Measurements from ENCODE around the gene KRTAP12-1. TPM values are rescaled to one million over a fixed set of nuclear protein-coding genes. Genes with fewer than 3 reads are reported as not detected.
"Not testable (repeated sequence)": the region's sequence is repeated elsewhere in the genome, so short reads cannot be mapped to it uniquely, and the experiment has no call there.

The KRTAP12-1 gene
- total and polyA plus RNA-seq, 4 donors, result not detected

- TF ChIP-seq CTCF (IDR thresholded peaks at IDR 0.05; ENCODE audit: control extremely low read depth, extremely low read depth), result no peak
- H3K4me1 ChIP-seq (ENCODE audit: control insufficient read depth in 5 of 5, insufficient read depth in 5 of 5, low read length in 5 of 5), result no peaks in the 10 kb centered on the region
- DNase-seq (no peak), ATAC-seq (ENCODE audit: insufficient read depth, low FRiP score) (no peak)
- H3K4me3 ChIP-seq, result no peak overlapping the region
- H3K36me3 ChIP-seq (ENCODE audit: control insufficient read depth in 4 of 4, insufficient read depth in 4 of 4, low read length in 4 of 4), result no peaks in the 10 kb centered on the region
- peaks cover 0 to 17% (median 2%) of the 10 kb centered on the region in 3 donors for H3K27me3 ChIP-seq (ENCODE audit: control insufficient read depth in 3 of 3, insufficient read depth in 3 of 3, low read length in 2 of 3)
- H3K27ac ChIP-seq (ENCODE audit: low read depth in 1 of 2, low read length in 1 of 2), result no peak overlapping the region
- H3K9ac ChIP-seq (ENCODE audit: insufficient read depth in 1 of 2, low read length in 2 of 2), result no peak overlapping the region
- 49 to 50% methylated on average over 2 of the region's 2 CpGs for whole genome bisulfite sequencing, 2 donors
- H3K9me3 ChIP-seq (ENCODE audit: control insufficient read depth in 4 of 4, insufficient read depth in 3 of 4, low read length in 3 of 4), result peaks cover 0 to 10% (median 4%) of the 10 kb centered on the region in 4 donors
Measured at GRCh38 chr21:44692798-44693512, 11.0 kb upstream of the KRTAP12-1 start.

DNA sequence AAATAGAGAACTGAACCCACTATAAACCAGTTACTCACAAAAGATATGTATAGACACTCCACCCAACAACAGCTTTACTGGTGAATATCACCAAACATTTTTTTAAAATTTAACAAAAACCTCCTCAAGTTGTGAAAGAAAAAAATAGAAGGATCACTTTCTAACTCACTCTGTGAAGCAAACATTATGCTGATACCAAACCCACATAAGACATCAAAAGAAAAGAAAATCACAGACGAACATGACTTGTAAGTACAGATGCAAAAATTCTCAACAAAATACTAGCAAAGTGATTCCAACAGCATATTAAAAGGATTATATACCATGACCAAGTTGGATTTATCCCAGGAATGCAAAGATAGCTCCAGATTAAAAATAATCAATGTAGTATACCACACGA is 9.7 kb upstream of the KRTAP12-1 start:
- no peak for ATAC-seq (ENCODE audit: insufficient read depth, low FRiP score)
- WGBS, 2 donors, result 80 to 83% methylated on average over 2 of the region's 2 CpGs
- H3K27me3 ChIP-seq (ENCODE audit: control insufficient read depth in 3 of 3, insufficient read depth in 3 of 3, low read length in 2 of 3), result peaks cover 0 to 18% (median 7%) of the 10 kb centered on the region in 3 donors

DNA sequence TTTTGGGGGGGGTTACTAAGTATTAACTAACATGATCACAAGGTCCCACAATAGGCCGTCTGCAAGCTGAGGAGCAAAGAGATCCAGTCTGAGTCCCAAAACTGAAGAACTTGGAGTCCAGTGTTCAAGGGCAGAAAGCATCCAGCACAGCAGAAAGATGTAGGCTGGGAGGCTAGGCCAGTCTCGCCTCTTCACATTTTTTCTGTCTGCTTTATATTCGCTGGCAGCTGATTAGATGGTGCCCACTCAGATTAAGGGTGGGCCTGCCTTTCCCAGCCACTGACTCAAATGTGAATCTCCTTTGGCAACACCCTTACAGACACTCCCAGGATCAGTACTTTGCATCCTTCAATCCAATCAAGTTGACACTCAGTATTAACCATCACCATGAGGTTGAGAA is 7.8 kb upstream of the KRTAP12-1 start:
- DNase-seq; H3K36me3 ChIP-seq (ENCODE audit: control insufficient read depth in 4 of 4, insufficient read depth in 4 of 4, low read length in 4 of 4); H3K4me3 ChIP-seq; ATAC-seq (ENCODE audit: insufficient read depth, low FRiP score); H3K4me1 ChIP-seq (ENCODE audit: control insufficient read depth in 5 of 5, insufficient read depth in 5 of 5, low read length in 5 of 5); H3K9me3 ChIP-seq (ENCODE audit: control insufficient read depth in 4 of 4, insufficient read depth in 3 of 4, low read length in 3 of 4); H3K27ac ChIP-seq (ENCODE audit: low read depth in 1 of 2, low read length in 1 of 2); H3K9ac ChIP-seq (ENCODE audit: insufficient read depth in 1 of 2, low read length in 2 of 2): not testable (repeated sequence)
- 82 to 91% methylated on average over 3 of the region's 3 CpGs for WGBS, 2 donors
- H3K27me3 ChIP-seq (ENCODE audit: control insufficient read depth in 3 of 3, insufficient read depth in 3 of 3, low read length in 2 of 3), result peaks cover 0 to 18% (median 10%) of the 10 kb centered on the region in 3 donors

More for the DNA sequence above, 9.7 kb upstream of the KRTAP12-1 start:
- TF ChIP-seq CTCF (IDR thresholded peaks at IDR 0.05; ENCODE audit: control extremely low read depth, extremely low read depth), result no peak
- H3K9me3 ChIP-seq (ENCODE audit: control insufficient read depth in 4 of 4, insufficient read depth in 3 of 4, low read length in 3 of 4), result peaks cover 0 to 5% (median 3%) of the 10 kb centered on the region in 4 donors
- no peak overlapping the region for H3K4me3 ChIP-seq
- H3K4me1 ChIP-seq (ENCODE audit: control insufficient read depth in 5 of 5, insufficient read depth in 5 of 5, low read length in 5 of 5), result no peaks in the 10 kb centered on the region
- no peaks in the 10 kb centered on the region for H3K36me3 ChIP-seq (ENCODE audit: control insufficient read depth in 4 of 4, insufficient read depth in 4 of 4, low read length in 4 of 4)
- H3K9ac ChIP-seq (ENCODE audit: insufficient read depth in 1 of 2, low read length in 2 of 2), result no peak overlapping the region
- H3K27ac ChIP-seq (ENCODE audit: low read depth in 1 of 2, low read length in 1 of 2), result no peak overlapping the region
- no peak for DNase-seq

GRCh38 chr21:44687671-44688070 is 5.7 kb upstream of the KRTAP12-1 start:
- 62 to 75% methylated on average over 11 of the region's 11 CpGs for WGBS, 2 donors
- Histone ChIP-seq H3K27me3 (ENCODE audit: control insufficient read depth in 3 of 3, insufficient read depth in 3 of 3, low read length in 2 of 3) (peaks cover 0 to 18% (median 10%) of the 10 kb centered on the region in 3 donors), H3K36me3 (ENCODE audit: control insufficient read depth in 4 of 4, insufficient read depth in 4 of 4, low read length in 4 of 4) (no peaks in the 10 kb centered on the region), H3K27ac (ENCODE audit: low read depth in 1 of 2, low read length in 1 of 2) (no peak overlapping the region), H3K4me1 (ENCODE audit: control insufficient read depth in 5 of 5, insufficient read depth in 5 of 5, low read length in 5 of 5) (no peaks in the 10 kb centered on the region), H3K4me3 (no peak overlapping the region), H3K9ac (ENCODE audit: insufficient read depth in 1 of 2, low read length in 2 of 2) (no peak overlapping the region), H3K9me3 (ENCODE audit: control insufficient read depth in 4 of 4, insufficient read depth in 3 of 4, low read length in 3 of 4) (peaks cover 0 to 4% (median 0%) of the 10 kb centered on the region in 4 donors)
- no peak for ATAC-seq (ENCODE audit: insufficient read depth, low FRiP score)
- TF ChIP-seq CTCF (IDR thresholded peaks at IDR 0.05; ENCODE audit: control extremely low read depth, extremely low read depth), result no peak
- DNase-seq, result no peak

Data from lung (tissue), 12 donors.